Skeletal muscle cell (primary cell): ENCODE results near the gene IGSF23.
"Not testable (repeated sequence)": the region's sequence is repeated elsewhere in the genome, so short reads cannot be mapped to it uniquely, and the experiment has no call there.

Source experiments
- DNase-seq: peaks from one replicate; pipeline ENCODE4 v3.0.0-alpha.2; 2010; ENCODE audit warnings: low read depth
- H3K4me3 ChIP-seq: 2 replicates; pipeline ENCODE4 v1.5.1; 2011; ENCODE audit warnings: low read depth, mild to moderate bottlenecking, control low read depth, low read length, moderate library complexity

Gene IGSF23

DNA sequence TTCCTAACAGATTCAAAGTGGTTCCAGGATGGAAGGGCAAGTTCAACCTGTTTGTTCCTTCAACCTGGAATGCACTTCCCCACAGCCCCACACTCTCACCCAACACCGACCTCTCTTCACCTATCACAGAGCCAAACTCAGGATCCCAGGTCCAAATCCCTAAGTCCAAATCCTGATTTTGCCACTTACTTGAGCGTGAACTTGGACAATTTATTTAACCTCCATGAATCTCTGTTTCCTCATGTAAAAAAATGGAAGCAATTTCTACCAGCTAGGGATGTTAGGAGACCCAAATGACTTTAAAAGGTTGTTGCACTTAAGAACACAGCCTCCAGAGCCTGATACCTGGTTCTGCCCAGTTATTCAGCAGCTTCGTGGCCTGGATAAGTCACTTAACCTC lies 5.4 kb upstream of the IGSF23 start:
- H3K4me3 ChIP-seq, result no peak overlapping the region
- DNase-seq, result no peak

DNA sequence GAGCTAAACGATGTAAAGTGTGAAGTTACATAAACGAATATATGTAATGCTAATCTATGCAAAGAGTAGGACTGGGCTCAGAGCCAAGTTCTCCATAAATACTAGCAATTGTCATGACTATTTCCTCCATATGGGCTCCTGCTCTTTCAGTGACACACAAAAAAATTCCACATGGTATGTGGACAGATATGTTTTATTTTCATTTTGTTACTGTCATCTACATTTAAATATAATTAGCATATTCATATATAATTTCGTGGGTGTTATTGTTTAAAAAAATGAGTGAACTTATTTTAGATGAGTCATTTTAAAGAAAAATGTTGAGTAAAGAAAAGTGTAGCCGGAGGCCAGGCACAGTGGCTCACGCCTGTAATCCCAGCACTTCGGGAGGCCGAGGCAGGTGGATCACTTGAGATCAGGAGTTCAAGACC lies 5.0 kb upstream of the IGSF23 start:
- H3K4me3 ChIP-seq, result no peak overlapping the region
- DNase-seq, result peak; percentile 10

DNA sequence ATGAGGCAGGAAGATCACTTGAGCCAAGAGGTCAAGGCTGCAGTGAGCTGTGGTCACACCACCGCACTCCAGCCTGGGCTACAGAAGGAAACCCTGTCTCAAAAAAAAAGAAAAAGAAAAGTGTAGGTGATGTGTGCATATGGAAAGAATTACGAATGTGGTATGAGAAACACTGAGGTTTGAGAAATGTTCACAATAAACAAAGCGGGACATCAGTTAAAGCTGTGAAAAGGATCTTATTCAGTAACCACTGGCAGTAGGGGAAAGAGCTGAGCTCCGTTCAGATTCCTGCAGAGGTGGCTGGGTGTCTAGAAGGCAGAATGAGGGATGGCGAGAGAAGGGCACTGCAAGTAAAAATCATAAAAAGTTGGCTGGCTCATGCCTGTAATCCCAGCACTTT lies 4.1 kb upstream of the IGSF23 start:
- H3K4me3 ChIP-seq, result no peak overlapping the region
- no peak for DNase-seq

DNA sequence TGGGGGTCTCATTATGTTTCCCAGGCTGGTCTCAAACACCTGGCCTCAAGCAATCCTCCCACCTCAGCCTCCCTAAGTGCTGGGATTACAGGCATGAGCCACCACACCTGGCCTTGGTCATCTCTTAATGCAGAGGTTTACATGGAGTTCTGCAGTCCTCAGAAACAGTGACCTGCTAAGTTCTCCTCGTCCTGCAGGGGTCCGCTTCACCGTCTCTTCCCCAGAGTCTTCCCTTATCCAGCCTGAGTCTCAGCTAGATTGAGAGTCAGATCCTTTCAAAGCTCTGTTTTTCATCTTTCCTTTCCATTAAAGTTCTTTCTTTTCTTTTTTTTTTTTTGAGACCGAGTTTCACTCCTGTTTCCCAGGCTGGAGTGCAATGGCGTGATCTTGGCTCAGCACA lies 2.9 kb upstream of the IGSF23 start:
- DNase-seq, result not testable (repeated sequence)

DNA sequence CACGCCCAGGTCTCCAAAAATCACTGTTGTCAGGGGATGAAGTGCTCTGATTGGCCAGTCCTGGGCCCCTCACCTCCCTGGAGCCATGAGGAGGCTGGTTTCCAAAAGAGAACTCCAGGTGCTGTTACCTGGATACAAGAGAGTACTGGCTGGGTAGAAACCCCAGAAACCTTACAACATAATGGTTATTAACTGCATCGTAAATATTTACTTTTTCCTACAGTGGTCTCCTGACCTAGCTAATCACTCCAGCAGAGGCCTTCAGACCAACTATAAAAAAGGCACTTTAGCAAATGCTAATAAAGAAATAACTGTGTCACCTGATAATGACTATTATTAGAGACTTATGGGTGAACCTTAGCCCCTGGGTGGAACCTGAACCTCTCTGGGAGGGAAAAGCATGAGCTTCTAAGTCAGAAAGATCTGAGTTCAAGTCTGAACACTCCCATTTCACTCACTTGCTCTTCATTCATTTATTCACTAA lies 1.5 kb upstream of the IGSF23 start:
- no peak overlapping the region for H3K4me3 ChIP-seq
- no peak for DNase-seq

More for the DNA sequence above, 2.9 kb upstream of the IGSF23 start:
- H3K4me3 ChIP-seq, result not testable (repeated sequence)

DNA sequence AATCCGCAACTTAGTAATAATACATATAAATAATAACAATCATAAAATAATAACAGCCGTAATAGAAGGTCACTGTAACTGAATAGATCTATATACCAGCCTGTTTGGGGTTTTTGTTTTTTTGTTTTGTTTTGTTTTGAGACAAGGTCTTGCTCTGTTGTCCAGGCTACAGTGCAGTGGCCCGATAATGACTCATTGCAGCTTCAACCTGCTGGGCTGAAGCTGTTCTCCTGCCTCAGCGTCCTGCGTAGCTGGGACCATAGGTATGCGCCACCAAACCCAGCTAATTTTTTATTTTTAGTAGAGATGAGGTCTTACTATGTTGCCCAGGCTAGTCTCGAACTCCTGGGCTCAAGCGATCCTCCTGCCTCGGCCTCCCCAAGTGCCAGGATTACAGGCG lies 950 bp downstream of the IGSF23 start:
- no peak for DNase-seq
- no peak overlapping the region for H3K4me3 ChIP-seq

DNA sequence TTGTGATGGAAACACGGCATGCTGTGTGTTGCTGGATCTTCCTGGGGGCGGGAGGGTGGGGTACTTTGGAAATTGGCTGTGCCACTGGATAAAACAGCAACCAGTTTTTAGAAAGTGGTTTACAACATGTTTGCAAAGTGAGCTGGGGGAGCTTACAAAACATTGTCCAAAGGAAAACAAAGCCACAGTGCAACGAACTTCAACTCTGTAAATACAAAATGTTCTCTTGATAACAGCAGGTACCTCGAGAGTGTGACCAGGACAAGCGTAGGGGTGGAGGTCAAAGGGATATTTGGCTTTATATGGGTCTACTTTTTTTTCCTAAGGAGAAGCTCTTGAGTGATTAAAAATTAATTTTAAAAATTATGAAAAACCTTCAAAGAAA lies 2.5 kb downstream of the IGSF23 start:
- DNase-seq, result no peak
- H3K4me3 ChIP-seq, result no peak overlapping the region

DNA sequence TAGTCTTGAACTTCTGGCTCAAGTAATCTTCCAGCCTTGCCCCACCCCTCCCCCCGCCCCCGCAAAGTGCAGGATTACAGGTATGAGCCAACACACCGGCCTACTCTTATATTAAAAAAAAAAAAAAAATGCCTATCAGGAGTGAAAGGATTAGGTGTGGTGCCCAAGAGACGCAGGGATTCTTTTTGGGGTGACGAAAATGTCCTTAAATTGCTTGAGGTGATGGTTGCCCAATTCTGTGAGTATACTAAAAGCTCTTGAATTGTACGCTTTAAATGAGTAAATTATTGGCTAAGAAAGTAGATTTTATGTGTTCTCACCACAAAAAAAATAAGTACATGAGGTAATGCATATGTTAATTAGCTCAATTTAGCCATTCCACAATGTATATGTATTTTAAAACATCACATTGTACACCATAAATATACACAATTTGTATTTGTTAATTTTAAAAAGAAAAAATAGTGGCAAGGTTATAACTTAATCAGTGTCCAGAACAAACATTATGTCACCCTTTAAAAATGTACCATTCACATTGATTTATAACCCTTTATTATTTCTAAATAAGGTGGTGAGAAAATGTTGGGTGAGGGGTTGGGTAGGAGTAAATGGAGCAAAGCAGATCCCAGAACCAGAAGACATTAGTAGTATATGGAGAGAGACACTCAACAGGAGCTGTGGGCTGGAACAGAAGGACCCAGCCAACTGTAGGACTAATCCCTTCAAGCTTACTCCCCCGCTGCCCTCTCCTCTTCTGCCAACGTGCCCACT lies 3.9 kb downstream of the IGSF23 start:
- no peak overlapping the region for H3K4me3 ChIP-seq
- DNase-seq, result no peak

DNA sequence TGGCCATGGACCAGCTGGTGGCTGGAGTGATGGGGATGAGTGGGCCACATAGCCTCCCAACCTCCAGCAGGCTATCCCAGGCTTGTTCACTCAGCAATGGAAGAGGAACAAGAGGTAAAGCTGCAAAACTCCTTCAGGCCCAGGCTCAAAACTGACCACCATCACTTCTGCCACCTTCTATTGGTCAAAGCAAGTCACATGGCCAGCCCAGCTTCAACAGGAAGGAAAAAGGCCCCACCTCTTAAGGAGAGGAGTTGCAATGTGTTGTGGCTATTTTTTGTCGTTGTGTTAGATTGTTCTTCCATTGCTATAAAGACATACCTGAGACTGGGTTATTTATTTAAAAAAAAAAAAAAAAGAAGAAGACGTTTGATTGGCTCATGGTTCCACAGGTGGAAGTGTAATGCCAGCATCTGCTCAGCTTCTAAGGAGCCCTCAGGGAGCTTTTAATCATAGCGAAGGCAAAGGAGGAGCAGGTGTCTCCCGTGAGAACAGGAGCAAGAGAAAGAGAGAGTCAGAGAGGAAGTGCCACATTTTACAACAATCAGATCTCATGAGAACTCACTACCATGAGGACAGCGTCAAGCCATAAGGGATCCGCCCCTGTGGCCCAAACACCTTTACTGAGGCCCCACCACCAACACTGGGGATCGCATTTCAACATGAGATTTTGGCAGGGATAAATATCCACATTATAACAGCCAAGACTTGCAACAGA lies 5.4 kb downstream of the IGSF23 start:
- H3K4me3 ChIP-seq, result no peak overlapping the region
- no peak for DNase-seq

DNA sequence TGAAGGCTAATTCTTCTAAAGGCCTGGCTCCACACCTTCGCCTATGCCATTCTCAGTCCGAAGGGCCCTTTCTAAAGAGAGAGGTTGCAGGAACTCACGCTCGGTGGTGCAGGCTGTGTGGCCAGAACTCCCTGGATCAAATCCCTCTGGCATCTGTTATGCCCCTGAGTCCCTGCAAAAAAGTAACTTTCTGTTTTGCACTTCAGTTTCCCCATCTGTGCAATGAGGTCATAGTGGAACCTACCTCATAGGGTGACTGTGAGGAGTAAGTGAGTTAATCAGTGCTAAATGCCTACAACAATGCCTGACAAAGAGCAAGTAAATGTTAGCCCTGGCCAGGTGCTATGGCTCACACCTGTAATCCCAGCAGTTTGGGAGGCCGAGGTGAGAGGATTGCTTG lies 7.3 kb downstream of the IGSF23 start:
- no peak for DNase-seq

DNA sequence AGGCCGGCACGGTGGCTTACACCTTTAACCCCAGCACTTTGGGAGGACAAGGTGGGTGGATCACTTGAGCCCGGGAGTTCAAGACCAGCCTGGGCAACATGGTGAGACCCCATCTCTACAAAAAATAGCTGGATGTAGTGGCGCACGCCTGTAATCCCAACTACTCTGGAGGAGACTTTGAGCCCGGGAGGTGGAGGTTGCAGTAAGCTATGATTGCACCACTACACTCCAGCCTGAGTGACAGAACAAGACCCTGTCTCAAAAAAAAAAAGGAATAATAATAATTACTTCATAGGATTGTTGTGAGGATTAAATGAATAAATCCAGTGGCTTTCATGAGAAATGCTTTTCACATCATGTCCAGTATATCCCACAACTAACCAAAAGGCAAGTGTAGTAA lies 8.0 kb downstream of the IGSF23 start:
- H3K4me3 ChIP-seq, result no peak overlapping the region
- no peak for DNase-seq

More for the DNA sequence above, 7.3 kb downstream of the IGSF23 start:
- H3K4me3 ChIP-seq, result no peak overlapping the region

DNA sequence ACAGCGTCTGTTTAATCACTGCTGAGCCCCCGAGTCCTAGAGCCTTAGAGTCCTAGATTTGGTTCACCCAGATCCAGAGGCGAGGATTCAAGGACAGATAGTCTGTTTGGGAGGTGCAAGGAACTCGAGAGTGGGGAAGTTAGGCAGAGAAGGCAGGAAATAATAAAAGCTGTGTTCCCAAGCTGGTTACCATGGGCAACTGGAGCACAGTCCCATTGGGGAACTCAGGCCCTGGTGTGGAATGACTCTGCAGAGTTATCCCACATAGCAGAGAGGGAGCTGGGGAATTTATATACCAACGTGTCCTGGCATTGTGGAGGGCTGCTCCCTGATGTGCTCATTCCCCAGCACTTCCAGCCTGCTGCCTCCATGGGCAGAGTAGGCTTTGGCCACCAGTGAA lies 9.7 kb downstream of the IGSF23 start:
- no peak overlapping the region for H3K4me3 ChIP-seq
- no peak for DNase-seq

DNA sequence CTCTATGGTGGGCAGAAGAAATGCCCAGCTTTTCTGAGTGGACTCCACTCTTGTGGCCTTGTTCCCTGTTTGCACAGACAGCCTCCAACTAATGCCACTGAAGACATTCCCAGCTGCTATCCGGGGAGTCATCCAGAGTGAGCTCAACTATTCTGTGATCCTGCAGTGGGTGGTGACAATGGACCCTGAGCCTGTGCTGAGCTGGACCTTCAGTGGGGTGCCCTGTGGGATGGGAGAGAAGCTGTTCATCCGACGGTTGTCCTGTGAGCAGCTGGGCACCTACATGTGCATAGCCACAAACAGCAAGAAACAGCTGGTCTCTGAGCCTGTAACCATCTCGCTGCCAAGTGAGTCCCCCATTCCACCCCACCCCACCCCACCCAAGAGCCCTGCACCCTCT lies 10.3 kb downstream of the IGSF23 start:
- H3K4me3 ChIP-seq, result no peak overlapping the region
- DNase-seq, result no peak

DNA sequence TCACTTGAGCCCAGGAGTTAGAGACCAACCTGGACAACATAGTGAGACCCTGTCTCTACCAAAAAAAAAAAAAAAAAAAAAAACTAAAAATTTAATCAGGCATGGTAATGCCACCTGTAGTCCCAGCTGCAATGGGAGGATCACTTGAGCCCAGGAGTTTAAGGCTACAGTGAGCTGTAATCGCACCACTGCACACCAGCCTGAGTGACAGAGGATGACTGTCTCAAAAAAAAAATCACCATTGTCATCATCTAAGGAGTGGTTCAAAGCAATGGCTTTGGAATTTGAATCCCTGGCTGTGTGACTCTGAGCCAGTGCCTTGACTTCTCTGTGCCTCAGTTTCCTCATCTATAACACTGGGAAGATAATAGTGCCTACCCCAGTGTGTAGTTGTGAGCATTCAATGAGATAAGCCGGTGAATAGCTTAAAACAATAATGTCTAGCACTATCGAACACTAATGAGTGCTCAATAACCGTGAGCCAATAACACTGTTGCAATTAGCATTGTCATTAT lies 11.5 kb downstream of the IGSF23 start:
- DNase-seq, result no peak
- no peak overlapping the region for H3K4me3 ChIP-seq

DNA sequence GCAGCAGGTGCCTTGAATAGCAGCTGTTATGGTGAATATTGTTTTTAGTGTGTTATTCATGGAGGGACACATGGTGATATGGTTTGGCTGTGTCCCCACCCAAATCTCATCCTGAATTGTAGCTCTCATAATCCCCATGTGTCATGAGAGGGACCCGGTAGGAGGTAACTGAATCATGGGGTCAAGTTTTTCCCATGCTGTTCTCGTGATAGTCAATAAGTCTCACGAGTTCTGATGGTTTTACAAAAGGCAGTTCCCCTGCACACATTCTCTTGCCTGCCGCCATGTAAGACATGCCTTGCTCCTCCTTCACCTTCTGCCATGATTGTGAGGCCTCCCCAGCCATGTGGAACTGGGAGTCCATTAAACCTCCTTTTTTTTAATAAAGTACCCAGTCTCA lies 12.3 kb downstream of the IGSF23 start:
- not testable (repeated sequence) for DNase-seq, H3K4me3 ChIP-seq

DNA sequence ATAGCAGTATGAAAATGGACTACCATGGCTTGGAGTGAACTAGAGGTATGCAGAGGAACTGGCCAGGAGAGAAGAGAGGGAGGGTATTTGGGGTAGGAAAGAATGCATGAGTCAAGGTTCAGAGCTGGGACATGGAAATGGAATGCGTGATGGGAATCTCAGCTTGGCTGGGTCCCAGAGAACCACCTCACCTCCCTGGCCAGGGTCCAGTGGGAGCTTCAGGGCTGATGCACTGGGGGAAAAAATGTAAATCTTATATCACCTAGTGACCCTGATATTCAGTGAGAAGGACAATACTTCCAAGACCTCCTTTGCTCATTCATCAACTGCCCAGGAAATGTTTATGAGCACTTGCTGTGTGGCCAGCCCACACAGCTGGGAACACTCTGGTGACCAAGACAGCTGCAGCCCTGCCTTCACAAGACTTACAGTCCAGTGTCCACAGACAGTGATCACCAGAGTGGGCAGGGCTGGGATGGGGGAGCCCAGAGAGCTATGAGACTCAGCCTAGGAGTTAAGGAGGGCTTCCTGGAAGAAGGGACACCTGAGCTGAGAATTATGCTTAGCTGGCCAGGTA lies 12.8 kb downstream of the IGSF23 start:
- DNase-seq, result peak; percentile 84
- no peak overlapping the region for H3K4me3 ChIP-seq

DNA sequence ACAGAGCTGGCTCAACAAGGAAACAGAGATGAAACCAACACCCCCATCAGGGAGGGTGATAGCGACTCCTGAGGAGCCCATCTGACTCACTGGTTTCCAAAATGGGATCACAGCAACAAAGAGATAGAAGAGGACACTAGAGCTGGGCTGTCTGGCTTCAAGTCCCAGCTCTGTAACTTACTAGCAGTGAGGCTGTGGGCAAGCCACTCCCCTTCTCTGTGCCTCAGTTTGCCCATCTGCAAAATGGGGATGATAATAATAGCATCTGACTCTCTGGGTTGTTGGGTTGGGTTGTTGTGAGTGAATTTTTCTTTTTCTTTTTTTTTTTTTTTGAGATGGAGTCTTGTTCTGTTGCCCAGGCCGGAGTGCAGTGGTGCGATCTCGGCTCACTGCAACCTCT lies 14.3 kb downstream of the IGSF23 start:
- no peak overlapping the region for H3K4me3 ChIP-seq
- DNase-seq, result no peak

DNA sequence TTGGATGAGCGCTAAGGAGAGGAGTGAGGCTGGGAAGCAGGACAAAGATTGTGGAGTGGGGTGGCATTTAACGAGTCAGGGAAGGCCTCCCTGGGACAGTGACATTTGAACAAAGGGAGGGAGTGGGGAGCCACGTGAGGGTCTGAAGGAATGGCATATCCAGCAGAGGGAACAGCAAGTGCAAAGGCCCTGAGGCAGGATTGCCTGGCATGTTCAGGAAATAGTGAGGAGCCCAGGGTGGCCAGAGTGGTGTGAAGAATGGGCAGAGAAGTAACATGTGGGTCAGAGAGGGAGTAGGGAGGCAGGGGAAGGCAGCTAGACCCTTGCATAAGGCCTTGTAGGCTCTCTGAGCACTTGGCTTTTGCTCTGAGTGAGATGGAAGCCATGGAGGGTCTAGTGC lies 15.4 kb downstream of the IGSF23 start:
- no peak overlapping the region for H3K4me3 ChIP-seq
- DNase-seq, result no peak

DNA sequence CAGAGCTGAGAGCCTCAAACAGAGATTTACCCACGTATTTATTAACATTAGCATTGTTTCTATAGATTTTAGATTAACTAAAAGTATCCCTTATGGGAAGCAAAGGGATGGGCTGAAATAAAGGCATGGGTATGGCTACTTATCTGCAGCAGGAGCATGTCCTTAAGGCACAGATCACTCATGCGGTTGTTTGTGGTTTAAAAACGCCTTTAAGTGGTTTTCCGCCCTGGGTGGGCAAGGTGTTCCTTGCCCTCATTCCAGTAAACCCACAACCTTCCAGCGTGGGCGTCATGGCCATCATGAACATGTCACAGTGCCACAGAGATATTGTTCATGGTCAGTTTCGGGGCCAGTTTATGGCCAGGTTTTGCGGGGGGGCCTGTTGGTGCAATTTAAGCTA lies 18.2 kb downstream of the IGSF23 start:
- H3K4me3 ChIP-seq, DNase-seq: not testable (repeated sequence)

DNA sequence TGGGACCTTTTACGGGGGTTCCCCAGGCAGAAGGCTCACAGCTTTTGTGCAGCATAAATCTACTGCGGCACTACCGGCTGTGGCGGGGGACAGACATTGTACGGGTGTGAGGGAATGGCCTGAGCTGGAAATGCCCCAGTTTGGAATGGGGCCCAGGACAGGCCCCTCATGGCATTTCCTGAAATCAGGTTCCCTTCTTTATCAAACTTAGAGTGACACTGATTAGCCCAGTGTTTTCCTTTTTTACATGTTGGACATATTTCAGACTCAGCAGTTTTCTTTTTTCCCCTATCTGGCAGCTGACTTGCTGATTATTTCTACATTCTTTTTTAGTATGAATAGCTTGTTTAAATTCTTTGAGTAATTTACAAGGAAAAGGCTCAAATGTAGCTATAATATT lies 20.7 kb downstream of the IGSF23 start:
- not testable (repeated sequence) for H3K4me3 ChIP-seq, DNase-seq
